Activated CD8-positive, alpha-beta memory T cell treated with anti-CD3 and anti-CD28 coated beads, Interleukin-2, amount 50 U/mL, for 1 hour (primary cell): Measurements from ENCODE around the gene CSF1R.
"Not testable (repeated sequence)": the region's sequence is repeated elsewhere in the genome, so short reads cannot be mapped to it uniquely, and the experiment has no call there.

Experiments used
- DNase-seq: peaks from one replicate; pipeline ENCODE4 v3.0.0-alpha.2; 2020; ENCODE audit errors: extremely low read depth

The CSF1R gene

GRCh38 chr5:150055326-150056074 lies 30.9 kb downstream of the CSF1R start:
- DNase-seq: no peak

- DNase-seq: no peak
These were observed 31.8 kb downstream of the CSF1R start for GRCh38 chr5:150054569-150054968.

DNA sequence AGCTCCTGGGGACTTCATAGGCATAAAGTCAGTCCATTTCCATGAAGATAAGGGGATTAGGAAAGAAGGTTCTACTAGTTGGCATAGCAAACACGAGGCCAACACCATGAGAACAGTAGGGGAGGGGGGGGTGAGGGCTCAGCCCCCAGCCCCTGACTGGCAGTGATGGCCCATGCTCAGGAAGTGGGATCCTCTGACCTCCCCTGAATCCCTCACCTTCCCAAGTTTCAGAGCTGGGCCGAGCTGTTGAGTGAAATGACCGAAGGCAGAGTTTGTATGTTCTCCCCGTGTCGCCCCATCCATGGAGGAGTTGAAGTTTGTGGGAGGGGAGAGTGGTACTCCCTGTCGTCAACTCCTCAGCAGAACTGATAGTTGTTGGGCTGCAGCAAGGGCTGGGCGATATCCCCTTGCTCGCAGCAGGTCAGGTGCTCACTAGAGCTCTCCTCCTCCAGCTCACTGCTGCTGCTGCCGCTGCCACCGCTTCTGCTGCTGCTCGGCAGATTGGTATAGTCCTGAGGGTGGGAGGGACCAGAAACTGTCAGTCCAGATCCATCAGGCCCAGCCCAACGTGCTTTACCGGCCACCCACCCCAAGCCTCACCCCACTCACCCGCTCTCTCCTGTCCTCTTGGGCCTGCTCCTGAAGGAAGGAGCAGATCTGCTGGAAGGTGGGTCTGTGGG lies 32.5 kb downstream of the CSF1R start:
- no peak for DNase-seq

DNA sequence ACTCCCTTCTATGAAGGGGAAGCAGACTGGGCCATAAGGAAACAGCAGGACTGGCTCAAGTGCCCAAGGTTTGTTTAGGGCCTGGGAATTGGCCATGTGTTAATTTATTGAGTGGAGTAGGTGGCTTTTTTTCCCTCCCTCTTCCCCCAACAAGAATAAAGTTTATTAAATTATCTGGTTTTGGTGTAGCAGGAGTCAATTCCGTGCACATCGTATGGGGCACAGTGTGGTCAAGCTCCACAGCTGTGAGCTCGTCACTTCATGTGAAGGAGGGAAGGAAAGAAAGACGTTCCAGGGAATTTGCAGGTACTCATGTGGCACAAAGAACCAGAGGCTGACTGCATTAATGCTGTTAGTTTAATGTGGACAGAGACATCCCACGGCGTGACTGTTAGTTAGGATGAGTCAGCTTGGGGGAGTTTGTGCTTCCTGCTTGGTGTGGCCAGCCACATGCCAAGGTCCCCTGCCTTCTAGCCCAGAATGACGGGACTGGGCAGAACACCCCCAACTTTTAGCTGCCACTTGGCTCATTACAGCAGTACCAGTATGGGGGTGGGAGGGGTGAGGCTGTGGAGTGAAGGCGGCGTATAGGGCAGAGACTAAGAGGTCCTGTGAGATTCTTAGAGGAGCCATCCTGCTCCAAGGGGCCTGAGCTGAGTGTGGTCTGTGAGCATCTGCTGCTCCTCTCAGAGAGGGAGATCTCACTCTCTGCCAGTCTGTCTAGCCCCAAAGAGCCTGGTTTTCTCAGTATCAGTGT lies 33.2 kb downstream of the CSF1R start:
- no peak for DNase-seq

DNA sequence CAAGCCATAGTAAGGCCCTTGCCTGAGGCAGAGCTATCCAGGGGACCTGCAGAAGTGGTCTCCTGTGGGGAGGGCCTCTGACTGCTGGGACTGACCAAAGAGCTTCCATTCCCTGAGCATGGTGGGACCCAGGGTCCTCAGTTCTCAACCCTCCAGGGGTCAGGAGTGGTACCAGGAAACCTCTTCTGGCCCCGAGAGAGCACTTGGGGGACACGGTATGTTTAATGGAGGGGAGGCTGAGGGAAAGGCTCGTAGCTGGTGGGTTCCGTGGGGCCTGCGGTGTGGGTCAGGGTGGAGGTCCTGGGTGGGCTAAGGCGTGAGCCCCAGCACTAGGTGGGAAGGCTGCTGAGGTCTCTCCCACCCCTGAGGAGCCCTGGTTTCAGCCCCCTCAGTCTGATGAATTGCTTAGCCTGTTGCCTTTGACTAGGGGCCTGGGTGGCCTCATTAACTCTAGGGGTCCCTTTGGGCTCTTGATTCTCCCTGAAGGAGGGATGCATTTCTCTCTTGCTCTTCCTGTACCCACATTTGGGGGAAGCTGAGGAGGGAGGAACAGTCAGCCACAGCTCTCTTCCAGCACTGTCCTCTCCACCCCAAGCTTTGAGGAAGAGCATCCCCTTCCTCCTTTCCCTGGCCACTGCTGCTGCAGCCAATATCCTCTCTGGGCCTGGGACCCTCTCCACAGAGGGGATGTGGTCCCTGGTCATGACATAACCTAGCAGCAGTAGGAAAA lies 34.0 kb downstream of the CSF1R start:
- DNase-seq: no peak

GRCh38 chr5:150051657-150052195 lies 34.6 kb downstream of the CSF1R start:
- DNase-seq: no peak

DNA sequence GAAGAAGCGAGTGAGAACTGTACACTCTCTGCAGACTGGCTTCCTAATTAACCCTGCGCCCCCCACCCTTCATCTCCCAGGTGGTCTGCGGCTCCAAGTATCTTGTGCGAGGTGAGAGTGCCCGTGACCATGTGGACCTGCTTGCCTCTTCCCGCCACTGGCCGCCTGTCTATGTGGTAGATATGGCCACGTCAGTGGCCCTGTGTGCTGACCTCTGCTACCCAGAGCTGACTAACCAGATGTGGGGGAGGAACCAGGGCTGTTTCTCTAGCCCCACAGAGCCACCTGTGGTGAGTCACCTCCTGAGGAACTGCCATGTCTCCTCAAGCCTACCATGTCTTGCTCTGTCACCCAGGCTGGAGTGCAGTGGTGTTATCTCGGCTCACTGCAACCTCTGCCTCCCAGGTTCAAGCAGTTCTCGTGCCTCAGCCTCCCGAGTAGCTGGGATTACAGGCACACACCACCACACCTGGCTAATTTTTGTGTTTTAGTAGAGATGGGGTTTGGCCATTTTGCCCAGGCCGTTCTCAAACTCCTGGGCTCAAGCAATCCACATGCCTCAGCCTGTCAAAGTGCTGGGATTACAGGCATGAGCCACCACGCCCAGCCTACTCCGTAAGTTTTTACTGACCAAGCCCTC lies 36.1 kb downstream of the CSF1R start:
- not testable (repeated sequence) for DNase-seq

- no peak for DNase-seq
These were observed 40.3 kb downstream of the CSF1R start for GRCh38 chr5:150046031-150046430.

DNA sequence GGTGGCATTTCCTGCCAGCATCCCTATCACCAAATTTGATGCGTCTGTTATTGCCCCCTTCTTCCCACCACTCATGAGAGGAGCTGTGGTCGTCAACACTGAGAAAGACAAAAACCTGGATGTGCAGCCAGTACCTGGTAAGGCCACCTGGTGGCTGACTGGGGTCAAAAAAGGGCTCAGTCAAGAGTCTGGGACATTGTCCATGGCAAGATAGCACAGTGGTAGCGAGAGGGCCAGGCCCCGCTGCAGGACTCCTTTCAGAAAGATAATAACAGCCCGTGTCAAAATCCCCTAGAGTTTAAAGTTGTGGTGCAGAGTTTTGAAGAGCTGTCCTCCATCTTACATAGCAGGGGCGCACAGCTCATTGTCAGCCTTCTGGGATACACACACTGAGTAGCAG lies 40.8 kb downstream of the CSF1R start:
- DNase-seq: no peak

DNA sequence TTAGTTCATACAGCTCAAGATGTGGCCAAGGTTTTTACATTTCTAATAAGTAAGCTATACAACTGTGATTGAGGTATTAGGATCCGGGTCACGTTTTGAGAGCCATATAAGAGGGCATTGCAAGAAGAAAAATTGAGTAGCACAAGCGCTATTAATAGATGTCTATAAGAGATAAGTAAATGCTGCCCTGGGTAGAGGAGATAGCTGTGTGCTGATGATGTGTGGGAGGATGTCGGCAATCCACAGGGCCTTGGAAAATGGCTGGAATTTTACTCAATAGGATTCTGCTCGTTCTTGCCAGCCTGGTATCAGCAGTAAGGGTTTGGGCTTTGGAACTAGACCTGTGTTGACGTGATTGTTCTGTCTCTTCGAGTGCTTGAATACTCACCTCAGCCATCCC lies 41.6 kb downstream of the CSF1R start:
- DNase-seq: no peak

DNA sequence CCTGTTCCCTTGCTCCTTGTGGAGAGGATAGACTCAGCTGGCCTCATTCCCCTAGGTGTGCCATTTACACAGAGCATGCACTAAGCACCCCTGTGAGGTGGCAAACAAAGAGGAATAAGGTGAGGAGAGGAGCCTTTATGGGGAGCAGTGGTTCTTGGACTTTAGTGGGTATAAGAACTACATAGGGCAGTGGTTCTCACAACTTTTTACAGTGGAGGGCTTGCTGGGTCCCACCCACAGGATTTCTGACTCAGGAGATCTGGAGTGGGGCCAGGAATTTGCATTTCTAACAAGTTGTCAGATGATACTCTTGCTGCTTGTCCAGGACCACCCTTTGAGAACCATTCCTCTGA lies 42.0 kb downstream of the CSF1R start:
- DNase-seq: no peak

GRCh38 chr5:150043657-150044328 lies 42.6 kb downstream of the CSF1R start:
- no peak for DNase-seq

DNA sequence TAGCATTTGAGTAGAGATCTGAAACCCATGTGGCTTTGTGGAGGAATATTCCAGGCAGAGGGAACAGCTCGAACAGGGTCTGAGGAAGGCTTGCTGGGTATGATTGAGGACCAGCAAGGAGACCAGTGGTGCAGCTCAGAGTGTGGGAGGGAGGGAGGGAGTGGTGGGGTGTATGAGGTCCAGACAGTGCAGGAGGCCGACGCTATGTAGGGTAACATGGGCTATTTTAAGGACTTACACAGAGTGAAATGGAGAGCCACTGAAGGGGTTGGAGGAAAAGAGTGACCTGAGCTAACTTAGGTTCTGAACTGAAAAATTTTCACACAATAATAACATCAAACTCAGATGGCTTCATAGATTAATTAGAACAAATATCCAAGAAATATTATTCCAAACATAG lies 43.9 kb downstream of the CSF1R start:
- DNase-seq: no peak

DNA sequence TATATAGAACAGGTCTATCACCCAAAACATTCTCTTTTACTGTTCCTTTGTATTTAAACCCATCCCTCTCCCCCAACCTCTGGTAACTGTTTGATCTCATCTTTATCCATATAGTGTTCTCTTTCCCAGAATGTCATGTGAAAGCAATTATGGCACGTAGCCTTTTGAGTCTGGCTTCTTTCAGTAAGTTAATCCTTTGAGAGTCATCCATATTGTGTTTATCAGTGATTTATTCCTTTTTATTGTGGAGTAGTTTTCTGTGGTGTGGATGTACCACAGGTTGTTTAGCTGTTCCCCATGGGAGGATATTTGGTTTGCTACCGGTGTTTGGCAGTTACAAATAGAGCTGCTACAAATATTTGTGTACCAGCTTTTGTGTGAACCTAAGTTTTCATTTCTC lies 47.8 kb downstream of the CSF1R start:
- no peak for DNase-seq

- no peak for DNase-seq
These were observed 49.8 kb downstream of the CSF1R start for GRCh38 chr5:150036513-150036912.

GRCh38 chr5:150035139-150035895 lies 51.0 kb downstream of the CSF1R start:
- no peak for DNase-seq

DNA sequence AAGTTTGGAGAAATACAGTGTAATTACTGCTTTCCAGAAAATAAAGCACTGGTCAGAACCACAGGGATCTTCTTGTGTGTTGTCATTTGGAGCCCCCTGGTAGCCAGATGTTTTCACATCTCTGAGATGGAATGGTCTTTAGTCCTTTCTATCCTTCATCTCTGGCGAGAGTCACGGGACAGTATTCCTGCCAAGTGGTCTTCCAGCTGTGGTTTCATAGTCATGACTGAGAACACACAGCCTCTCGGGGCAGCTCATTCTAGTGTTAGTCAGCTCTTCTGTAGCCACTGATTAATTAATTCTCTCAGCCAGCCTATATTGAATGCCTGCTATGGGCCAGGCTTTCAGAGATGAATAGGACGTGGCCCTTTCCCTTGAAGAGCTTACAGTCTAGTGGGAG lies 51.7 kb downstream of the CSF1R start:
- DNase-seq: no peak

- no peak for DNase-seq
These were observed 53.0 kb downstream of the CSF1R start for GRCh38 chr5:150033334-150033733.

DNA sequence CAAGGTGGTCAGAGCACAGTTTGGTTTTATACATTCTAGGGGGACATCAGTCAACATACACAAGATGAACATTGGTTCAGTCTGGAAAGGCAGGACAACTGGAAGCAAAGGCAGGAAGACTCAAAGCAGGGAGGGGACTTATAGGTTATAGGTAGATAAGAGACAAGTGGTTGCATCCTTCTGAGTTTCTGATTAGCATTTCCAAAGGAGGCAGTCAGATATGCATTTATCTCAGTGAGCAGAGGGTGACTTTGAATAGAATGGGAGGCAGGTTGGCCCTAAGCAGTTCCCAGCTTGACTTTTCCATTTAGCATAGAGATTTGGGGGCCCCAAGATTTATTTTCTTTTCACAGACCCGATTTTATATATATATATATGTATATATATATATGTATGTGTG lies 58.3 kb downstream of the CSF1R start:
- DNase-seq: not testable (repeated sequence)

GRCh38 chr5:150026682-150027172 lies 59.6 kb downstream of the CSF1R start:
- DNase-seq: no peak
